Osteocyte (in vitro differentiated cells): ENCODE data around the gene JPH3. TPM values are rescaled to one million over a fixed set of nuclear protein-coding genes. Genes with fewer than 3 reads are reported as not detected.

Experiments
- DNase-seq: peaks from one replicate; pipeline ENCODE4 v3.0.0; 2021; ENCODE audit warnings: mixed read lengths; ENCODE audit not compliant: unreplicated experiment; ENCODE audit errors: extremely low spot score
- H3K27ac Mint-ChIP-seq: one replicate; pipeline ENCODE4 v1.8.0; 2021; ENCODE audit warnings: mild to moderate bottlenecking, mixed read lengths; ENCODE audit not compliant: unreplicated experiment
- H3K27me3 Mint-ChIP-seq: one replicate; pipeline ENCODE4 v1.8.0; 2021; ENCODE audit warnings: mixed read lengths; ENCODE audit not compliant: unreplicated experiment
- H3K36me3 Mint-ChIP-seq: one replicate; pipeline ENCODE4 v1.8.0; 2021; ENCODE audit warnings: mixed read lengths; ENCODE audit not compliant: unreplicated experiment
- H3K4me1 Mint-ChIP-seq: one replicate; pipeline ENCODE4 v1.8.0; 2021; ENCODE audit warnings: mixed read lengths; ENCODE audit not compliant: unreplicated experiment
- H3K4me3 Mint-ChIP-seq: one replicate; pipeline ENCODE4 v1.8.0; 2021; ENCODE audit warnings: mild to moderate bottlenecking, moderate library complexity, mixed read lengths; ENCODE audit not compliant: unreplicated experiment
- H3K9me3 Mint-ChIP-seq: one replicate; pipeline ENCODE4 v1.8.0; 2021; ENCODE audit warnings: mixed read lengths; ENCODE audit not compliant: unreplicated experiment
- CTCF ChIP-seq: fragments of 200-600 bp; sonication (generic); IDR thresholded peaks from 2 replicates; pipeline ENCODE4 v1.5.0; 2021; ENCODE audit warnings: antibody characterized with exemption, mild to moderate bottlenecking, moderate library complexity
- total RNA-seq: library from RNA; stranded (reverse); gene quantifications from 2 replicates; pipeline ENCODE4 v1.2.1, GENCODE V29; 2021

JPH3 gene
- total RNA-seq, 1 donor from 2014 or later: 2.6 TPM

GRCh38 chr16:87728026-87728425 lies 125.7 kb downstream of the JPH3 start:
- DNase-seq: no peak
- no peaks in the 10 kb centered on the region for H3K9me3 Mint-ChIP-seq
- H3K27ac Mint-ChIP-seq: no peak overlapping the region
- TF ChIP-seq CTCF: no peak
- peaks cover 34% of the 10 kb centered on the region for H3K36me3 Mint-ChIP-seq
- H3K4me3 Mint-ChIP-seq: no peak overlapping the region
- H3K27me3 Mint-ChIP-seq: no peaks in the 10 kb centered on the region
- peaks cover 17% of the 10 kb centered on the region for H3K4me1 Mint-ChIP-seq

GRCh38 chr16:87729266-87729954 lies 127.1 kb downstream of the JPH3 start:
- Mint-ChIP-seq H3K4me1 (peaks cover 11% of the 10 kb centered on the region), H3K27ac (no peak overlapping the region), H3K27me3 (no peaks in the 10 kb centered on the region), H3K4me3 (no peak overlapping the region), H3K36me3 (peaks cover 31% of the 10 kb centered on the region), H3K9me3 (no peaks in the 10 kb centered on the region)
- no peak for DNase-seq
- TF ChIP-seq CTCF: no peak

- H3K4me1 Mint-ChIP-seq: peaks cover 3% of the 10 kb centered on the region
- no peak overlapping the region for H3K27ac Mint-ChIP-seq
- peaks cover 24% of the 10 kb centered on the region for H3K36me3 Mint-ChIP-seq
- no peak overlapping the region for H3K4me3 Mint-ChIP-seq
- DNase-seq: no peak
- H3K27me3 Mint-ChIP-seq: no peaks in the 10 kb centered on the region
- TF ChIP-seq CTCF: no peak
- H3K9me3 Mint-ChIP-seq: no peaks in the 10 kb centered on the region
Observed at GRCh38 chr16:87731607-87732006, 129.3 kb downstream of the JPH3 start.

GRCh38 chr16:87733190-87733589 lies 130.9 kb downstream of the JPH3 start:
- Mint-ChIP-seq H3K9me3 (no peaks in the 10 kb centered on the region), H3K4me1 (no peaks in the 10 kb centered on the region), H3K36me3 (peaks cover 21% of the 10 kb centered on the region), H3K4me3 (no peak overlapping the region), H3K27ac (no peak overlapping the region), H3K27me3 (no peaks in the 10 kb centered on the region)
- DNase-seq: no peak
- TF ChIP-seq CTCF: no peak

GRCh38 chr16:87734644-87735043 lies 132.3 kb downstream of the JPH3 start:
- Mint-ChIP-seq H3K4me3 (no peak overlapping the region), H3K27me3 (no peaks in the 10 kb centered on the region), H3K27ac (no peak overlapping the region), H3K9me3 (no peaks in the 10 kb centered on the region), H3K36me3 (peaks cover 14% of the 10 kb centered on the region), H3K4me1 (no peaks in the 10 kb centered on the region)
- DNase-seq: no peak
- no peak for TF ChIP-seq CTCF
